ENCODE measurements around the gene TMCC1.

DNA sequence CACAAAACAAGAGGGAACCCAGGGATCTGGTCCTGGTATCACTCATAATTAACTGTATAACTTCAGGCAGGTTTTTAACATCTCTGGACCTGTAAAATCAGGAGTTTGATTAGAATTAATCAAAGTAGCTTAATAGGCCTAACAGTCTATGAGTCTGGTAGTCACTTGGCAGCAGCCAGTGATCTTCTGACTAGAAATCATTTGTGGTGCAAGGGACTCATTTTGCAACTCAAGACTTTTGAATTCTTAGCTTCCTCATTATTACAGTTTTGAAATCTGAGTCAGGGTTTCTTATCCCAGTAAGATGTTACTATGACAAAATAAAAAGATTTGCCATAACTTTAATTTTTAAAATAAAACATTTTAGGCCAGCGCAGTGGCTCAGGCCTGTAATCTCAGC is 70.8 kb downstream of the TMCC1 start:
- no peak for TF ChIP-seq CTCF (IDR thresholded peaks at IDR 0.05)
- TF ChIP-seq ZFX (IDR thresholded peaks at IDR 0.05; ENCODE audit: borderline replicate concordance), result no peak

All from 22Rv1 (cell line).